HG03457 (cell line): ENCODE results near the gene SIAH3.
"Not testable (repeated sequence)": the region's sequence is repeated elsewhere in the genome, so short reads cannot be mapped to it uniquely, and the experiment has no call there.

Experiments
- ATAC-seq: cut with Tn5 transposase; IDR thresholded peaks from one replicate; pipeline ENCODE4 v1.9.1; 2021; ENCODE audit warnings: moderate number of reproducible peaks; ENCODE audit not compliant: unreplicated experiment

SIAH3 gene, protein sequence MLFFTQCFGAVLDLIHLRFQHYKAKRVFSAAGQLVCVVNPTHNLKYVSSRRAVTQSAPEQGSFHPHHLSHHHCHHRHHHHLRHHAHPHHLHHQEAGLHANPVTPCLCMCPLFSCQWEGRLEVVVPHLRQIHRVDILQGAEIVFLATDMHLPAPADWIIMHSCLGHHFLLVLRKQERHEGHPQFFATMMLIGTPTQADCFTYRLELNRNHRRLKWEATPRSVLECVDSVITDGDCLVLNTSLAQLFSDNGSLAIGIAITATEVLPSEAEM

DNA sequence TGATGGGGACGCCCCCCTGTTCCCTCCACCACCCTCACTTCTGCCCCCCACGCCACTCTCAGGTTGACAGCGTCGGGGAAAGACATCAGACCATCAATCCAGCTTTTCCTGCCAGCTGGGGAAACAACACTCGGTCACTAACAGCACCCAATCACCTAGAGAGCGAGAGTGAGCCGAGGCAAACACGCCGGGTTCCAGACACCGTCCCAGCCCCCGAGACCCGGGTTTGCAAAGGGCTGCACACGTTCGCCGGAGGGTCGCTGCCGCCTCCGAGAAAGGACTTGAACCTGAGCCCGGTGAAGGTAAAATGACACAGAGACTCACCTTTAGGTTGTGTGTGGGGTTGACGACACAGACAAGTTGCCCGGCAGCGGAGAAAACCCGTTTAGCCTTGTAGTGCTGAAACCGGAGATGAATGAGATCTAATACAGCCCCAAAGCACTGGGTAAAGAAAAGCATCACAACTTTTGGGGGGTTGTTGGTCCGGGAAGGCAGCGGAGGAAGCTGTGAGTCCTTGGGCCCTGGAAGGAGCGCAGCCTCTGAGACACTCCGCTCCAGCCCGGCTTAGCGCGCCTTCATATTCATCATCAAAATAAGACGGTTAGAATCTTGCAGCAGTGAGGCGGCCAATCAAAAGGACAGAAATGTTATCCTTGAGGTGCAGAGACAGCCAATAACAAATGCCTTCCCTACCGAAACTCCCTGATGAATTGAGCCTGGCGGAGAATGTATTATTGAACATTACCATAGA is at the start of gene SIAH3:
TSS of gene SIAH3 (minus strand) at position 583 of the 751 bp plus-strand sequence. CDS start at position 459, 124 bp downstream.
- no peak for ATAC-seq

DNA sequence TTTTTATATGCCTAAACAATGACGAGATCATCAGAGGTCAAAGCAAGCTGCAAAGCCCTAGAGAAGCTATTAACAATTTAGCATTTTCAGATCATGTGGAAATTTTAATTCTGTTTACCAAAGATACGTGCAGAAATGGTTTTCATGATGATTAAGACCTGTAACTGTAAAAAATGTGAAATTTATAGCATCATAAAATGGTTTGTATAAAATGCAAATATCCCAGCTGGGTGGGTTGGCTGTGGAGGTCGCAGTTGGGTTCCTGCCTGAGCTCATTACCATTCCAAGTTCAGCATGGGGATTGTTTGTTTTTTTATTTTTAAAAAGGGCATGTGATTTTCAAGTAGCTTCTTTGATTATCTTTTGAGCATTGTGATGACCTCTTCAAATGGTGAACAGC is 47.9 kb upstream of the SIAH3 start:
- no peak for ATAC-seq

DNA sequence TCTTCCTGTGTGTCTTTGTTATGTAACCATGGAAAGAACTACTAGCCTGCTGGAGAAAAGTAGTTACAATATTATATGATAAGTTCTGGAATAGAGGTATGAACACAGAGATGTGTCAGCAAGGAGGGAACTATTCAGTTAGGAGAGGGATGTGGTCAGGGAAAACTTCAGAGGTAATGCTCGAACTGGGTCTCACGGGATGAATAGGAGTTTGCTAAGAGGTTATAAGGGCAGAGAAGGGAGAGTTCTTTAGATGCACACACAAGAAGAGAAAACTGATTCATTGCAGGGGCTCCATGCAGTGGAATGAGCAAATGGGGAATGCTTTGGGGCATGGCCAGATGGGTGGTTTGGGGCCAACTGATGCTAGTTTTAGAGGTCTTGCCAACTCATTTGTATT is 46.0 kb upstream of the SIAH3 start:
- no peak for ATAC-seq

DNA sequence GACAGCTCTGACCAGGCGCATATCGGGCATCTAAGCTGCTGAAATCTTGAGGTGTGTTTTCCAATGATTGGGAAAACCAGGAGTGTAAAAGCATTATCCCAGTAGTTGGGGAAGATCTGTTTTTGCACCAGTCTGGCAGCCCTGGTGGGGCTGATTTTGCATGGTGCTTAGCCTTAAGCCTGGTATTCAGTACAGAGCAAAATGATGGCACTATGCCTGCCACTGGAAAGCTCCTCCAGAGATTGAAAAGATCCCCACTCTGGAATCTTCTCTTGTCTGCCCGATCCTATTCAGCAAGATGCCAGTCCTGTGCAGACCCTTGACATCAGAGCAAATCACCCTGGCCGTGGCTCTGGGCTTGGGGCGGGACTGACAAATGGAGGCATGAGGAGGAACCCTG is 44.7 kb upstream of the SIAH3 start:
- ATAC-seq, result no peak

DNA sequence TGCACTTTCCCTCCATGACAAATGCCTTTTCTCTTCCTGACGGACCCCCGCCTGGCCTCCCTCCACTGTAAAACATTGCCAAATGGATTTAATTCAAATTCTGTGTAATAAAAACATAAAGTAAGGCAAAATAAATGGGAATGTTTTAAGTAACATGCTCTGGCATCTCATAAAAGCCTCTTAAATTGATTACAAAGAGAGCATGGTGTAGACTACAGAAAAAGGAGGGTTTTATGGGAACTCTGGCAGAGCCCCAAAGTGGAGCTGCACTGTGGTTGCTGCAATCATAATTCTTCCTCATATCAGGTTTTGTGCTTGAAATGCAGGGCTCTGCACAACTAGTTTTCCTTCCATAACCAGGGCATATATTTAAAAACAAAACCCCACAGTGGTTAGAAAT is 44.3 kb upstream of the SIAH3 start:
- no peak for ATAC-seq

DNA sequence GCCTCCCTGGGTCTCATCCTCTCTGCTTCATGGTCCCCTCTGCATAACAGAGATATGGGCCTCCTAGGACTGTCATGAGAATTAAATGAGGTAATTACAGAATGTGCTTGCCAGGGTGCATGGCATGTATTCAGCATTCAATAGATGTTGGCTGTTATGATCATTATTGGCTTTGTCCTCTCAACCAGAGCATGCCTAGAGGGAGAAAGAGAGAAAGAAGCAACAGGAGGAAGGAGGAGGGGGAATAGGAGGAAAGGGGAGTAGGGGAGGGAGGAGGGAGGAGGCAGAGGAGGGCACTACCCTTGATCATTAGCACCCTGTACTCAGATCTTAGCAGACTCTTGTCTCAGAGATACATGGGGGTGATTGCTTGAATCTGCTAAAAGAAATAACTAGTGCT is 41.0 kb upstream of the SIAH3 start:
- ATAC-seq, result no peak

DNA sequence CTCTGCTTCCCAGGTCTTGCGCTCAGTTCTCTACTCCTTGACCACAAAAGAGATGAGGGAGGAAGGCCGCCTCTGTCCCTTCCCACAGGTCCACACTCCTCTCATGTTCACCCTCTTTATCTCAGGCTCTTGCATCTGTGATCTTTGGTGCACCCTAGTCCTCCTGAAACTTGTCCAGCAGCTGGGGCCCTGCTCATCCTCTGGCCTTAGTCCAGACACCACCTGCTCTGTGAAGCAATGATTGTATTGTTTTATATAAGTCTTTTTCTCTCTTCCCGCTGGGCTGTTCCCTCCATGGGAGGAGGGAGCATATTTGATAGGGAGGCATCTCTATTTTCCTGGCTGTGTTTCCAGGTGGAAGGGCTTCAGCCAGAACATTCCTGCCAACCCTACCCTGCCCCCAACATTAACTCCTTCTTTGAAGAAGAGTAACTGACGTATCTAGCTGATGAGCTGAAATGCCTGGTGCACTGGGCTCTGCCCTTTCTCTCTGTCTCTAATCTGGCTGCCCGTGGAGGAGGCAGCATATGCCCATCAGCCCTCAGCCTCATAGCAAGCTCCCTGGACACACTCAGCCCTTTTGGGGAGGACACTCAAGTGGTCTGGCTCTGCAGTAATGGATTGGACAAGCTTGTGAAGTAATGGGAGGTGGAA is 38.2 kb upstream of the SIAH3 start:
- no peak for ATAC-seq

DNA sequence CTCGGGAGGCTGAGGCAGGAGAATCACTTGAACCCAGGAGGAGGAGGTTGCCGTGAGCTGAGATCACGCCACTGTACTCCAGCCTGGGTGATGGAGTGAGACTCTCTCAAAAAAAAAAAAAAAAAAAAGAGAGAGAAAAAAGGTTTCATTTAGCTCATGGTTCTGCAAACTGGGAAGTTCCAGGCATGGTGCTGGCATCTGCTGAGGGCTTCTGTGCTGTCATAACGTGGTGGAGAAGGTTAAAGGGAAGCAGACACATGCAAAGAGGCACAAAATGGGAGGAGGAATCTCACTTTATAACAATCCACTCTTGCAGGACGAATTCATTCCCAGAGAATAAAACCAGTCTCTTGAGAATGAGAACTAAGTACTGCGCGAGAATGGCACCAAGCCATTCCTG is 34.9 kb upstream of the SIAH3 start:
- ATAC-seq, result no peak

DNA sequence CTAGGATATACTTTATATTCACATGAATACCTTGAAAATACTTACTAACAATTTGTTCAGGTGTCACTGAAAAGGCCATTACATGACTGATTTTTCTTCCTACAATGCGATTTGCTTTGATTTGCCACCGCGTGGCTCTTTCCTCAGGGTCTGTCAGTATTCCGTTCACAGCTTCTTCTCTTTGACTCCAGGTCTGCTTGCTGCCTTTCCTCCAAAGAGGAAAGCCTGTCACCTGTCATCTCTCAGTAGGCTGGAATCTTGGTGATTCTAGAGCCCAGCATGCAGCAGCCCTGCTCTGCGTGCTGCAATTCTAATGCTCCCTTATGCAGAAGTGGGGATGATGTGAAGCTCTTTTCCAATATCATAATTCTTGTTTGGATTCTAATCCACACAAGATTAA is 33.6 kb upstream of the SIAH3 start:
- ATAC-seq, result no peak

DNA sequence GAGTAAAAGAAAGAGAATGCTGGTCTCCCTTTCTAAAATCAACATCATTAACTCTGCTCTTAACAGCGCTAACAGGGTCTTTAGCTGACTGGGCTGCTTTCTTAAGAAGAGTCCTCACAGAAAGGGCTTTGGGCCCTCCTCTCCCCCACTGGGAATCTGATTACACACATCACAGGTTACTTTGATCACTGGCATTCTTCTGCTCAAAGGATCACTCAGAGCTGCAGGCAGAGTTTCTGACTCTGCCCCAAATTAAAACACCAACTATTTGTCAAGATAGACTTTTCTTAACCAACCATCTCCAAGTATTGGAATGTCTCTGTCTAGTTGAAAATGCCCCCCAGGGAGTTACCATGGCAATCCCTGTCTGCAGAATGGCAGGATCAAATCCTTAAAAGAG is 31.1 kb upstream of the SIAH3 start:
- no peak for ATAC-seq

DNA sequence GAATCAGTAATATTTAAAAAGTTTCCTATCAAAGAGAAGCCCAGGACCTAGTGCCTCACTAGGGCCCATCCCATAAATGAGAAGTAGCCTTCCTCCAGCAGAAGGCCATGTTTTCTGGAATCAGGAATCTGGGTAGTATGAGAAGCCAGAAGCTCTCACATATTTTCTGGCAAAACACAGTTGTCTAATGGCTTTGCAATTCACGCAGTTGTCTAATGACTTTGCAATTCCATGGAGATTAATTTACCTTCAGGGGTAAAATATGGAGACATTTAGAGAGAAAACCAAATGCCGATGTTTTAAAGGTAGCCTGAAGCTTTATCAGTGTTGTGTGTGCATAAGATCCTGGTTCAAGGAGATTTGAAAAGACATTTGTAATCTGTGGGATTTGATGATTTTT is 29.8 kb upstream of the SIAH3 start:
- no peak for ATAC-seq

DNA sequence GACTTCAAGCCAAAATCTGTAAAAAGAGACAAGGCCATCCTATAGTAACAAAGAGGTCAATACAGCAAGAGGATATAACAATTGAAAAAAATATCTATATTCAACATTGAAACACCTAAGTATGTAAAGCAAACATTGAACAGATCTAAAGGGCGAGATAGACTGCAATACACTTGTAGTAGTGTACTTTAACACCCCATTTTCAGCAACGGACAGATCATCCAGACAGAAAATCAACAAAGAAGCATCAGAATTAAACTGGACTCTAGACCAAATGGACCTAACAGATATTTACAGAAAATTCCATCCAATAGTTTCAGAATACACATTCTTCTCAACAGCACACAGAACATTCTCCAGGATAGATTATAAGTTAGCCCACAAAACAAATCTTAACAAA is 28.7 kb upstream of the SIAH3 start:
- ATAC-seq, result no peak

DNA sequence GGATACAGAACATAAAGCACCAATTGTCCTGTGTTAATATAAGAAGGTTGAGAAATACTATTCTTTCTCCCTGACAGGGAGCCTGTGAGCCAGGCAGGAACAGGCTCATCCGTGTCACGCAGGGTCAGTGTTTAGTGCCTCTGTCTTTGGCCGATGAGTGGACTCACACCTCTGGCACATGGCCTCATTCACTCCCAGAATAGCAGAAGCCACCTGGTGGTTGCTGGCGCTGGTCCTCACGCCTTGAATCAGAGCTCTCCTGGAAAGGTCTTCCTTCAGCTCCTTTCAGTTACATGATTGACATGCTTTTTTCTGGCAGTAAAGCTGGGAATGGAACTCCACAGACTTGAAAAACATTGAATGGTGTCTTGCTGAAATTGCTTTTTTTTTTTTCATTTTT is 28.1 kb upstream of the SIAH3 start:
- no peak for ATAC-seq

DNA sequence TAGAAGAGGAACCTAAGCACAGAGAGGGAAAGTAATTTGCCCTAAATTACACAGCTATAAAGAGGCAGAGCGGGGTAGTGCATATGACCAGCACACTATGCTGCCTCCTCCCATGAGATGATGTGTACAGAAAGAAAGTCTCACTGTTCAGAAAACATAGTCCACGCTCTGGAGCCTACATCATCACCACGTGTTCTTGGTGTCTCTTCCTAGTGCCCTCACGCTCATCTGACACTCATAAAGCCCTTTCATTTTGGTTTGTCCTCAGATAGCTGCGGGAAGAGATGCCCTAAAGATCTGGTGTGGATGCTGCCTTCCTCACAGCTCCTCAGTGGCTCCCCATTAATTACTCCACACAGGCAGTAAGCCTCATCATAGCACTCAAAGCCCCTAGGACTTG is 27.4 kb upstream of the SIAH3 start:
- no peak for ATAC-seq

DNA sequence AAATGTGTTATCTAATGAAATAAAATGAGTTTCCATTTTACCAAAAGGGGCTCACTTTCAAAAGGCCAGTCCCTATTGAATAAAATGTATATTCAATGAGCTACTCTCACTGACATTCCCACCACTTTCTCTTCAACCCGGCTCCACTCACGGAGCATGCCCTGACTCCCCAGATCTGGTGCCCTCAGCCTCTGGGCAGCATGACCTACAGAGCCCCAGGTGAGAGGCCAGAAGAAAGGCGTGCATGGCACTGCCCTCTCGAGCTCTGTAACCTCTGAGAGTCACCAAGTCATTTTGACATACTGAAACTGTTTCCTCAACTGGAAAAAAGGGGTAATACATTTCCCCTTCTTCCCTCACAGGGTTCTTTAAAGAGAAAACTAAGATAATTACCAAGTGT is 25.2 kb upstream of the SIAH3 start:
- no peak for ATAC-seq

DNA sequence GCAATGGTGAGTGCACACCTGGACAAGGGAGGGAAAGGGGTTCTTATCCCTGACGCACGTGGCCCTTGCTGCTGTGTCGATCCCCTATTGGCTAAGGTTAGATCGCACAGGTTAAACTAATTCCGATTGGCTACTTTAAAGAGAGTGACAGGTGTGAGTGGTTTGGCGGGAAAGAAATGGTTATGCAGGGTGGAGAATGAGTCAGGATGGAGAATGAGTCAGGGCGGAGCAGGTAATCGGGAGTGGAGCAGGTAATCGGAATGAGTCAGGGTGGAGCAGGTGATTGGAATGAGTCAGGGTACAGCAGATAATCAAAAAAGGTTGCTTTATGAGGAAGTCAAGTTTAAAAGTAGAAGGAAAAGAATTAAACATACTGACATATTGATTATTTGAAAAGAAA is 24.4 kb upstream of the SIAH3 start:
- no peak for ATAC-seq

DNA sequence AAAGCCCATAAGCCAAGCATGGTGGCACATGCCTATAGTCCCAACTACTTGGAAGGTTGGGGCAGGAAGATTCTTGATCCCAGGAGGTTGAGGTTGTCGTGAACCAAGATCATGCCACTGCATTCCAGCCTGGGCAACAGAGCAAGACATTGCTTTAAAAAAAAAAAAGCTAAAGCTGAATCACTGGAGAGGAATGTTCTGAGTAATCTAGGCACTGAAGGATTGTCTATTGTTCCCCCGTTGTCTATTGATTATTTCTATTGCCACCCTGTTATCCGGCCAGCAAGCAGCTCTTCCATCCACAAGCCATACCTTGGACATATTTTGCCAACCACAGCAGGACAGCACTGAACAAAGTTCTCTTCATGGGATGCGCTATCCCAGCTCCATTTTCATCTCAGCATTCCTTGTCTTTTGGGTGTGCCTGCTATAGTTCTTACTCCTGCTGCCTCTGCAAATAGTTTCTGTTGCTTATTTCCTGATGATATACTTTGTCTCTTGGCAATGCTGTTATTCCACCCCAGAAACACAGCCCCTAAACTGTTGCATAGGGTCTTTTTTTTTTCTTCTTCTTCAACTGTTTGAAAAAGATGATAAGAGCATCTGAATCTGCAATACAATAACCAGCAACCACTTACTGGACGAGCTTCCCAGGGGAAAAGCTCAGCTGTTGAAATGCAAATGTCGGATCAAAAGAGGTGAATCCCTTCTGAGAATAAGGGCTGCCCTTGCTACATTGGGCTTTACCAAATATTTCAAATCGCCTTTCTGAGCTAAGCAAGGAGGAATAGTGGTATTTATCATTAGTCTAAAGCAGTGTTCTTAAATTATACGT is 22.2 kb upstream of the SIAH3 start:
- no peak for ATAC-seq

DNA sequence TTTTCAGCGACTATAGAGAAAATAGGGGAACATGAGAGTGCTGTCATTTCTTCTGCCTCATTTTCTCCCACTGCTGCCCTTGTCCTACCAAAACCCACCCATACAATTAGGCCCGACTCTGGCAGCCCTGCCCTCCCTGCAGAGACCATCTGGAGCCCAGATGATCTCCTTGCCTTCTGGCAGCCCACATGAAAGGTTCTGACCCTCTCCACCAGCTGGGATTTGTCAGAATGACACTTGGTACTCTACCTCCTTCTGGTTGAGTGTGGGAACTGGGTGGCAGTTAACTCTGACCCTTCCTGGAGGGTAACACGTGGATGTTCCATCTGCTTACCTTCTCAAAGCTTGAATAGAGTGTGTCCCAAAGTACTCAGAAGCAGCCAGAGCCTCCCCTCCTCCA is 21.0 kb upstream of the SIAH3 start:
- ATAC-seq, result no peak

DNA sequence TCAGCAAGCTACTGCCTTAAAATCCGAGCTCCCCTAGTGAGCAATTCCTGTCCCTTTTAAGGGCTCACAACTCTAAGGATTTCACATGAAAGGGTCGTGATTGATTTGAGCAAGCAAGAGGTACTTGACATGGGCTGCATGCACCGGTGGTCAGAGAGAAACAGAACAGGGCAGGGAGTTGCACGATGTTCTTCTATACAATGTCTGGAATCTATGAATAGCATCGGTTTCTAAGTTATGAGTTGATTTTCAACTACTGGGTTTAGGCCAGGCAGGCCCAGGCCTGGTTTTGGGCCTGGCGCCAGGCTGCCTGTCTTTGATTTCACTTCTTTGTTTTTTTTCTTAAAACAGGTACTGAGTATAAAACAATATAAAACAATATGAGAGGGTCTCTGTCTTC is 19.6 kb upstream of the SIAH3 start:
- not testable (repeated sequence) for ATAC-seq

DNA sequence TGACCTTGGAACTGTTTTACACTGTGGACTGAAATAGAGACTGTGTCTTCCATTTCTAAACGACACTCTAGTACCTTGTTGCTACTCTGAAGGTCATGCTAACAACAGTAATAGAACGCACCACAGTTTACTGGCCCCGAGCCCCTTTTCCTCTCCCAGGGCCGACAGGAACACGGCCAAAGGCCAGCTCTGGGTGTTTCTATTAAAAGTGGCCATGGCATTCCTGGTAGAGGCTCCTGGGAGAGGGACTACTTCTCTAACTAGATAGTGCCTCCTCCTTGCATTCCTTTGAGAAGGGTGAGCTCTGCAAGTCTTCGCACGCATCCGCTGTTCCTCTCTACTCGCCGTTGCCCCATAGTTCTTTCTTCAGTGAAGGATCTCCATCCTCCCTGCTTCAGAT is 18.7 kb upstream of the SIAH3 start:
- no peak for ATAC-seq

DNA sequence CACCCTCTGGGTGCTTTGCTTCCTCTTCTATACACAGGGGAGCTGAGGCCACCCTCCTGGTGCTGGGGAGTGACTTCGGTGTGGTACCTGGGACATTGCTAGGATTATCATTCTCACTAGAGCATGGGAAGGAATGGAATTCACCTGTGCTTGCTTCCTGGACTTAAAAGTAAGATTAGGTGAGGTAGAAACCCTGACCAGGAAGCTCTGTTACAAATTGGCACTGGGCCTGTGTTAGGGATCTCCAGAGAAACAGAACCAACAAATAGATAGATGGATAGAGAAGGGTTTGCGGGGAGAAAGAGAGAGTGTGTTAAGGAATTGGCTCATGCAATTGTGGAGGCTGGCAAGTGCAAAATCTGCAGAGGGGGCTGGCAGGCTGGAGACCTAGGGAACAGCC is 13.9 kb upstream of the SIAH3 start:
- no peak for ATAC-seq
